GM19455 (cell line): Measurements from ENCODE around the gene HSBP1L1.

Experiments used
- ATAC-seq: cut with Tn5 transposase; IDR thresholded peaks from one replicate; pipeline ENCODE4 v1.9.1; 2021; ENCODE audit not compliant: unreplicated experiment

HSBP1L1 gene

GRCh38 chr18:79928563-79928960 is 35.9 kb upstream of the HSBP1L1 start:
- no peak for ATAC-seq

- ATAC-seq = no peak
These were observed 34.3 kb upstream of the HSBP1L1 start for GRCh38 chr18:79930020-79930642.

DNA sequence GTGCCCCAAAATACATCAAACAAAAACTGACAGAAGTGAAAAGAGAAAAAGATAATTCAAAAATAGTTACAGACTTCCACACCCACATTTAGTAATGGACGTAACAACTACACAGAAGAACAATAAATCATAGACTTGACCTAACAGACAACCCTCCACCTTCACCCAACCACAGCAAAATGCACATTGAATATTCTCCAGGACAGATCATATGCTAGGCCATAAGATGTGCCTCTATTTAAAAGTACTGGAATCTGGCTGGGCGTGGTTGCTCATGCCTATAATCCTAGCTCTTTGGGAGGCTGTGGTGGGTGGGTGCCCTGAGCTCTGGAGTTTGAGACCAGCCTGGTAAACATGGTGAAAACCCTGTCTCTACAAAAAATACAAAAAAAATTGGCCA is 33.0 kb upstream of the HSBP1L1 start:
- no peak for ATAC-seq

- ATAC-seq = no peak
These were observed 31.5 kb upstream of the HSBP1L1 start for GRCh38 chr18:79932907-79933306.

DNA sequence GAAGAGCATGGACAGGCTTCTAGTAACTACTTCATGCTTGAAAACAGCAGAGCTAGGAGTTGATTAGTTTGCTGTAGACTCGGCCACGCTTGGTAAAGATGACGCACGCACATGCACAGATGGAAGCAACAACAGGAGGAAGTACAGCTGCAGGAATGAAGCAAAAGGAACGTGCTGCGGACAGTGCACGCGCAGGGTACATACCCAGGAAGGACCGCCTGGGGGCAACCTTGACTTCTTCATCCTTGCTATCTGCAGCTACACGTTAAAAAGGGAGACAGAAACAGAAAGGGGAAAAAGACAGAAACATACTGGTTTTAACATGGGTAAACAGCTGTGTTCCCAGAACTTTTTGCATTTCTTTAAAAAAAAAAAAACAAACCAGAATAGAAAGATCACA is 30.7 kb upstream of the HSBP1L1 start:
- ATAC-seq = no peak

GRCh38 chr18:79934311-79935097 is 29.9 kb upstream of the HSBP1L1 start:
- ATAC-seq = no peak

DNA sequence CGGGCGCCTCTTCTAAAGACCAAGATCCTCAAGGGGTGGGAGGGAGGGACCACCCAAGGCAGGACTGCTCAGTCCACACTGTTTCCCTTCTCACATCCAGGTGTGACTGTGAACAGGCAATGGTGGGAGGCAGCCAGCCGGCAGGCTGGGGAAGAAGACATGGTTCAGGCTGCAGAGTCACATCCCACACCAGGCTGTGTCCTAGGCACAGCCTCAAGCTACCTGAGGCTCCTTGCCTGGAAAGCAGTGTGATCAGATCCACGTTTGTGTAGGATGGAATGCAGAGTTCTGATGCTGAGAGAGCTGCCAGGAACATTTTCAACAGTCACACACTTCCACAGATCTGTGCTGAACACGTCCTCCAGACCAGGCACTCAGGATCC is 29.4 kb upstream of the HSBP1L1 start:
- ATAC-seq = no peak

DNA sequence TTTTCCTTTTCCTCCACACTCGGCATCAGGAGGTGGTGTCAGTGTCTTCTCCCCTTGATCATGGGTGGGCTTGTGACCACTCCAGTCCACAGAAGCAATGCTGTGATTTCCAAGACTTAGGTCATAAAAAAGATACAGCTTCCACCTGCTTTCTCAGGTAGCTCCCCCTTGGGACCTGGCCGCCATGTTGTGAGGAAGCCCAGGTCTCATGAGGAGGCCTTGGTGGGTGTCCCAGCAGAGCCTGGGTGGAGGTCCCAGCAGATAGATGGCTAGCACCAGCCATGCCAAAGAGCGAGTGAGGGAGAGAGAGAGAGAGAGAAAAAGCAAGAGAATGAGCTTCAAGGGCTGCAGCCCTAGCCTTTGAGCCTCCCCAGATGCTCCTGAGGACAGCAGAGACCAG is 28.9 kb upstream of the HSBP1L1 start:
- ATAC-seq = no peak

- no peak for ATAC-seq
These were observed 28.5 kb upstream of the HSBP1L1 start for GRCh38 chr18:79935925-79936324.

DNA sequence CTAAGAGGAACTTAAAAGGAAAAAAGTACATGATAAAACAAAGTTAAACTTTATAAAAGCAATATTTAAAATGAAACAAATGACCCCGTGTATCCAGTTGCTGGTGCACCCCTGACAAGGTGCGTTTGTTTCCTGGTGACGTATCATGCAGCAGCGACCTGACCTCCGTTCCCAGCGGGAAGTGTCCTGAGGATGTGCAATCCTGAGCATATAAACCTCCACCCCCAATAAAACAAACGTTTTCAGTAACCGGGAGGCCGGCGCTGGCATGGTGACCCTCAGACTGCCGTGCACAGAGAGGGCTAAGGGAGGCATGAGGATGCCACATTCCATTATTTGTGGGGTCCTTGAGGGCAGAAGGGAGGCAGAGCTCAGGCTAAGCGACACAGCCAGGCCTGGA is 27.8 kb upstream of the HSBP1L1 start:
- ATAC-seq = no peak

DNA sequence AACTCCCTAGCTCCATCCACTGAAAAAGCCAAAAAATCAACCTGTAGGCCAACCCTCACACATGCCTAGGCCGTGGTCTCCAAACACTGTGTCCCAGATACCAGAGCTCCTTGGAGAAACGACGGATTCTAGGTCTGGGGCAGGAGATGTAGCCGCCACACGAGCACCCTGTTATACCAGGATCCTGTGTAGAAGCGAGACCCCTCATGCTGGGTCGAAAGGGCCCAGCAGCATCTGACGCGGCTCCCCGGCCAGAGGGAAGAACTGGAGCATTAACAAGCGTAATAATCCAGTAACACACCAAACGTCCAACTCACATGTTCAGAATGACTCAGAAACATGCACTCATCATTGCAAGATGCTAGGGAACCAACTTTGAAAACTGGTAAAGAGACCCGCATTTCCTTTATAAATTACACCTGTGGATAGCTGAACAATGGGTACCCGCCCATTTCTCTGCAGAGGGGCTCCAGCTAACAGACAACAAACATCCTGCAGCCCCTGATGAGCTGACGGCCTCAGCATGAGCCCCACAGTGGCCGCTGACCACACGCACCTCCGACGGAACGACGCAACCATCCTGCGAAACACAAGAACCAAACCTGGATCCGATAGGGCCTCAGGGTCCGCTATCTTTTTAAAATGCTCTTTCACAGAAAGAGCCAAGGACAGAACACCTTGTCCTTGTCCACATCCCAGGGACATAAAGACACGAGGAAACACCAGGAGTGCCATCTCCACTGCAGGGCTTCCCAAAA is 27.2 kb upstream of the HSBP1L1 start:
- ATAC-seq = no peak

DNA sequence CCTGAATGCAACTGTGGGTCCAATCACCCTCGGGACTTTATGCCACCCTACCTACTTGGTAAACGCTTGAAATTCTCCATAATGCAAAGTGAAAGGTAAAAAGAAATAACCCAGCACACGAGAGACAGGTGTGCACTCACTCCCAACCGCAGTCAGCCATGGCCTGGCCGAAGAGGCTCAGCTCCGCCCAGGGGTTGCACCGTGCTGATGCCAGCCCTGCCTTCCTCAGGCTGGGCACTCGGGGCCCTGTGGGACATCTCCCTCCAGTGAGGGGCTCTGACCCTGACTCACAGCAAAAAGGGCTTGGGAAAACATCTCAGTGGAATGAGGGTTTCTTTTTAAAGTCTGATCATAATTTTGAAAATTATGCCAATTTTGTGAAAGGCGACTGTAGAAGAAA is 26.2 kb upstream of the HSBP1L1 start:
- no peak for ATAC-seq

- no peak for ATAC-seq
These were observed 25.3 kb upstream of the HSBP1L1 start for GRCh38 chr18:79939096-79939495.

DNA sequence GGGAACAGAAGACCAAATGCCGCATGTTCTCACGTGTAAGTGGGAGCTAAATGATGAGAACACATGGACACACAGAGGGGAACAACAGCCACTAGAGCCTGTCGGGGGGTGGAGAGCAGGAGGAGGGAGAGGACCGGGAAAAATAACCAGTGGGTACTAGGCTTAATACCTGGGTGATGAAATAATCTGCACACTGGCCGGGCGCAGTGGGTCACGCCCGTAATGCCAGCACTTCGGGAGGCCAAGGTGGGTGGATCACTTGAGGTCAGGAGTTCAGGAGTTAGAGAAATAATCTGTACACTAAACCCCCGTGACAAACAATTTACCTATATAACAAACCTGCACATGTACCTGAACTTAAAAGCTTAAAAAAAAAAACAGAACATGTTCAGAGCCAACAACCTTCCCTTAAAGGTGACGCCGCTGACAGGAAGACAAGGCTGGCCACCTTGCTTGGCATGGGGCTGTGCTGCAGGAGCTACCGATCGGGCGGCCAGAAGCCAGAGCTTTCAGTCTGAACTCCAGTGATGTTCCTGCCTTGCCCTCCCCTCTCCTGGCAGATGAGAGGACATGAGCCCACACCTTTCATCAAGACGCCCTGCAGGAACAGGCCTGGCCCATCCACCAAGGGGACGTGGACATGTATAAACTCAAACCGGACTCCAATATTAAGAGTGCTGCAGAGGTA is 24.2 kb upstream of the HSBP1L1 start:
- no peak for ATAC-seq

DNA sequence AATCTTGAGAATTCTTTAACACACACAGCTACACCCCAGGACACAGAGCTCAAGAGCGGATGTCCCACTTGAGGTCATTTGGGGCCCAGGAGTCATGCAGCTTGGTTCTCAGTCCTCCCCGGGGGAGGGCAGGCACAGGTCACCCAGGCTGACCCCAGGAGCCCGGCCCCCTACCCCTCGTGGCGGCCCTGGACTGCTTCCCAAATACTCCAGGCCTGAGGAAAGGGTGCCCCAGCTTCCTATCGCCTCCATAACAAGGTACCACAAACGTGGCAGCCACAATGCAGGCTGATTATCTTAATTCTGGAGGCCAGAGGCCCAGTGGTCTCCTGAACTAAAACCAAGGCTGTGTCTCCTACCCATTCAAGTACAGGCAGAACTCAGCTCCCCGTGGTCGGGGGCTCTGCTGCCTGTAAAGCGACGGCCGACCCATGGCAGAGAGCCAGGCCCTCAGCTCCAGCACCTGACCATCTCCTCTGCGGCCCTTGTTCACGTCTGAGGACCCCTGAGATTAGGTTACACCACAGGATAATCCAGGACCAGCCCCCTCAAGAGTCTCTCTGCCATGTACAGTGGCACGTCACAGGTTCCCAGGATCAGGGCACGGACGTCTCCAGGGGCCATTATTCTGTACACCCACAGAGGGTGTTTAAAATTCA is 23.5 kb upstream of the HSBP1L1 start:
- ATAC-seq = no peak

DNA sequence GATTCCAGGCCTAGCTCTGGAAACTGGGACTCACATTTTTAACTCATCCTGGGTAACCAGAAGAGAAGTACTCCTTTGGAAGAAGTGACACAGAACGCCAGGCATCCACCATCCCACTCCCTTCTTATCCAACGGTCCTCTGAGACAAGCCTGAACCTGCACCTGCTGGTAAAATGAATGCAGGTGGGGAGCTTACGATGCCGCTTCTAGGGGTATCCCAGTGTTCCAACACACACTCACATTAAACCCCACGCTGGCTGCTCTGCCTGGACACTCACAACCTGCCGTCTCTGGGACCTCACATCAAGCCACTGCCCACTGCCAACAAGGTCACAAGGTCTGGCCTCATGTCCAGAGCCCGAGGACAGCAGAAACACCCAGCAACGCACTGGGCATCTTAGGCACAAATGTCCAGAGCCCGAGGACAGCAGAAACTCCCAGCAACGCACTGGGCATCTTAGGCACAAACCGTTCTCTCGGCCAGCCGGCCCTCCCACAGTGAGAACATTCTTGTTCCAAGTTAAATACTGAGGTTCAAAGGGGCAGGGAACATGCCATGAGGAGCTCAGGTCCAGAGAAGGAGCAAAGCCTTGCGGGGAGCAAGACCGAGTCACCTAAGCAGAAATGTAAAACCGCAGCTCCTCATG is 22.8 kb upstream of the HSBP1L1 start:
- ATAC-seq = no peak

DNA sequence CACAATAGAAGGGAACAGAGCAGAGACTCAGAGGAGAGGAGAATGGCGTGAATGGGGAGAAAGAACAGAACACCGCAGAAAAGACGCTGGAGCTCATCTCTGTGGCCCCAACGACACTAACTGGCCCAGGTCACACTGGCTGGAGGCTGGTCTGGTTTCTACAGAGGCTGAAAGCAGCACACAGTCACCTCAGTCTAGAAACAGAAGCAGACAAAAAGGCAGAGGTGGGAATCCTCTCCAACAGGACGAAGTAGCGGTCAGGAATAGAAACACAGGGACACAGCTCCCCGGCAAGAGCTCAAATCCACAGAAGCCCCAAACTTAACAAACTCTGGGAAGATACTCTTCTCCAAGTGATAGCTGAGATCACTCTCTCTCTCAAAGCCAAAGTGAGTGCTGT is 22.2 kb upstream of the HSBP1L1 start:
- no peak for ATAC-seq

DNA sequence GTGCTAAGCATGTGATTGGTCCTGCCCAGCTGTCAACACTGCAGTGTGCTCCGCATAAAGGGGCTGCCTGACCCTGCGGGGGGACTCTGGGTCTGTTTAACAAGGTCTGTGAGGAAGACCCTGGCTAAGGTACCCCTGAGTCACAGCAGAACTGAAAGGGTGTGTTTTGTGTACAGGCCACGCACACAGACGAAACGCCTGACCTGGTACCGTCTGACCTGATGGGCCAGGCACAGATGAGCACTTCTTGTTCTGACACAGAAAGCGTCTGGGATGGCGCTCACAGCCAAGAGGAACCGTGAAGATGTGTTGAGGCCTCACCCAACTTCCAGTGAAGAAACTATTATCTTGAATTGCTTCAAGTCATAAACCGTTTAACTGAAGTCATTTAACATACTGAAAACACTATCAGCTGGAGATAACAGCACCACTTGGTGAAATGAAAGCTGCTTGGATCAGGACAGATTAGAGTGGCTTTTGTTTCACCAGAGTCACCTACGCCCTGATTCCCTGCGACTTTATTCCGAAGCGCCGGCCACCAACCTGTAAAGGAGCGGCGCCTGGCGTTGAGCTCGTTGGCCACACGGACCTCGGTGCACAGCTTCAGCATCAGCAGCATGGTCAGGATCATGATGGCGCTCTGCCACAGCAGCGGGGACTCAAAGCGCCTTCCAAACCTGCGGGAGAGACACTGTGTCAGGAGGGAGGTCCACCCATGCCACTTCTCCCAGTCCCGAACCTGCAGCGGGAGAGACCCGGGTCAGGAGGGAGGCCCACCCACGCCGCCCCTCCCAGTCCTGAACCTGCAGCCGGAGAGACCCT is 21.4 kb upstream of the HSBP1L1 start:
- no peak for ATAC-seq

GRCh38 chr18:79943608-79944125 is 20.8 kb upstream of the HSBP1L1 start:
- no peak for ATAC-seq
